K562 (cell line): ENCODE measurements around the gene SLC26A2. TPM values are rescaled to one million over a fixed set of nuclear protein-coding genes. Genes with fewer than 3 reads are reported as not detected.

Experiments used
- ATAC-seq: fragments of 200-7000 bp; cut with Tn5 transposase; 3 replicates; pipeline ENCODE4 v1.9.1; 2020; ENCODE audit warnings: moderate library complexity
- BruUV-seq: library from RNA; stranded (reverse); fragments of 400-500 nt; replicated peaks from 2 replicates; lab custom pipeline; 2021; lab: Mats Ljungman, UMichigan
- CTCF ChIA-PET: fragments of 300-600 bp; formaldehyde crosslinking; extraction: SDS; loops from one replicate; lab custom pipeline; 2021; ENCODE audit warnings: low intra/inter-chr PET ratio; lab: Yijun Ruan, JAX
- POLR2A ChIA-PET: fragments of 300-600, 350-650 bp; sonication (Branson Sonifier 250); formaldehyde crosslinking; extraction: SDS; loops from one replicate; lab custom pipeline; 2021; ENCODE audit warnings: antibody characterized with exemption, inconsistent platforms; lab: Yijun Ruan, JAX
- DNase-seq, 4 experiments: peaks; one replicate each; pipeline versions ENCODE4 v3.0.0 to v3.0.0-alpha.2; 2011 to 2018; ENCODE audit warnings: low spot score in 3 of 4, mixed read lengths in 3 of 4; ENCODE audit errors: extremely low read depth in 1 of 4
- FAIRE-seq: peaks from 2 replicates; lab custom pipeline; 2011; peaks lifted over from hg19 to GRCh38; lab: Jason Lieb, UNC
- H2AFZ ChIP-seq: 2 replicates; pipeline ENCODE4 v1.6.0; 2011; ENCODE audit warnings: low read depth, low read length, control low read depth, inconsistent platforms
- H3K27ac ChIP-seq: fragments of 200-600 bp; 3 replicates; pipeline ENCODE4 v1.8.0; 2011; ENCODE audit warnings: low read depth, mild to moderate bottlenecking, control low read depth, inconsistent platforms, low read length, moderate library complexity, mixed read lengths; ENCODE audit errors: extremely low read depth
- H3K27me3 ChIP-seq, 2 experiments: fragments of 300-600 bp in 1 of 2; 2 replicates in 1 of 2; 3 replicates in 1 of 2; pipeline versions ENCODE4 v1.6.0 to v1.8.0; 2011; ENCODE audit warnings: inconsistent platforms in 2 of 2, low read length in 2 of 2, mild to moderate bottlenecking in 1 of 2, mixed read lengths in 1 of 2, moderate library complexity in 1 of 2; ENCODE audit not compliant: control insufficient read depth in 2 of 2, insufficient read depth in 2 of 2
- H3K36me3 ChIP-seq: fragments of 300-600 bp; 3 replicates; pipeline ENCODE4 v1.8.0; 2011; ENCODE audit warnings: mild to moderate bottlenecking, low read length, inconsistent platforms; ENCODE audit not compliant: control insufficient read depth, insufficient read depth
- H3K4me1 ChIP-seq, 2 experiments: fragments of 200-600 bp in 1 of 2; replicated peaks in 1 of 2; 2 replicates in 1 of 2; 3 replicates in 1 of 2; pipeline versions ENCODE4 v1.5.1 to v1.8.0; 2011; ENCODE audit warnings: inconsistent platforms in 2 of 2, low read length in 2 of 2, mild to moderate bottlenecking in 1 of 2, mixed read lengths in 1 of 2, moderate library complexity in 1 of 2; ENCODE audit not compliant: control insufficient read depth in 2 of 2, insufficient read depth in 2 of 2
- H3K4me2 ChIP-seq: 2 replicates; pipeline ENCODE4 v1.6.1; 2011; ENCODE audit warnings: low read length, control low read depth, inconsistent platforms, mixed read lengths; ENCODE audit not compliant: insufficient read depth
- H3K4me3 ChIP-seq: fragments of 200-600 bp; sonication (generic), shearing (Covaris generic); 2 replicates; pipeline ENCODE4 v1.5.1; 2016; ENCODE audit warnings: control low read depth, inconsistent platforms
- H3K79me2 ChIP-seq: fragments of 200-600 bp; 3 replicates; pipeline ENCODE4 v1.8.0; 2011; ENCODE audit warnings: low read length, inconsistent platforms; ENCODE audit not compliant: control insufficient read depth, insufficient read depth
- H3K9ac ChIP-seq, 2 experiments: 2 replicates each; pipeline versions ENCODE4 v1.6.0 to v1.6.1; 2011; ENCODE audit warnings: low read depth in 2 of 2, low read length in 2 of 2, control low read depth in 1 of 2, inconsistent platforms in 1 of 2, mild to moderate bottlenecking in 1 of 2, mixed read lengths in 1 of 2; ENCODE audit not compliant: insufficient read depth in 1 of 2
- H3K9me1 ChIP-seq: one replicate; pipeline ENCODE4 v1.6.0; 2011; ENCODE audit warnings: inconsistent platforms, mild to moderate bottlenecking, low read length, moderate library complexity; ENCODE audit not compliant: control insufficient read depth, insufficient read depth
- H3K9me3 ChIP-seq: replicated peaks from 2 replicates; pipeline ENCODE4 v1.5.1; 2011; ENCODE audit warnings: low read depth, low read length, inconsistent platforms; ENCODE audit not compliant: control insufficient read depth, insufficient read depth
- H4K20me1 ChIP-seq: replicated peaks from 2 replicates; pipeline ENCODE4 v1.6.1; 2011; ENCODE audit warnings: low read length, inconsistent platforms, mixed read lengths; ENCODE audit not compliant: control insufficient read depth, insufficient read depth
- CTCF ChIP-seq, 3 experiments: IDR thresholded peaks in 2 of 3; conservative IDR thresholded peaks in 1 of 3; 2 replicates each; pipeline ENCODE4 v1.5.1; 2011 to 2012; ENCODE audit warnings: low read length in 3 of 3, mild to moderate bottlenecking in 3 of 3, control low read depth in 2 of 3, improper control_type of control experiment in 1 of 3, inconsistent platforms in 1 of 3, low read depth in 1 of 3, mixed read lengths in 1 of 3, moderate library complexity in 1 of 3; ENCODE audit not compliant: insufficient read depth in 2 of 3
- HMG20A ChIP-seq: fragments of 450-650 bp; formaldehyde crosslinking; conservative IDR thresholded peaks from 2 replicates; pipeline ENCODE4 v1.4.0; 2020; ENCODE audit warnings: mild to moderate bottlenecking, mixed read lengths
- KDM5B ChIP-seq: fragments of 200-600 bp; sonication (generic); IDR thresholded peaks from 2 replicates; pipeline ENCODE4 v1.6.1; 2012; ENCODE audit warnings: low read depth, mild to moderate bottlenecking, moderate library complexity, low read length, control low read depth, inconsistent platforms; ENCODE audit not compliant: insufficient replicate concordance
- KHSRP ChIP-seq: fragments of 450-650 bp; IDR thresholded peaks from 2 replicates; pipeline ENCODE4 v1.6.1; 2017
- NONO ChIP-seq, 2 experiments: fragments of 200-400 bp in 1 of 2; fragments of 450-650 bp in 1 of 2; formaldehyde crosslinking in 1 of 2; IDR thresholded peaks; 2 replicates each; pipeline ENCODE4 v1.6.1; 2017; ENCODE audit warnings: low read depth in 2 of 2, mild to moderate bottlenecking in 2 of 2, moderate library complexity in 2 of 2, low read length in 1 of 2
- PTRF ChIP-seq: fragments of 450-650 bp; IDR thresholded peaks from 2 replicates; pipeline ENCODE4 v1.6.1; 2016; ENCODE audit warnings: mild to moderate bottlenecking, missing genetic modification characterization, missing compliant biosample characterization
- ZBTB17 ChIP-seq: fragments of 450-650 bp; formaldehyde crosslinking; IDR thresholded peaks from 2 replicates; pipeline ENCODE4 v1.4.0; 2020; ENCODE audit warnings: mild to moderate bottlenecking
- ZFP91 ChIP-seq: sonication (generic); formaldehyde crosslinking; IDR thresholded peaks from 2 replicates; pipeline ENCODE4 v1.8.0; 2022; ENCODE audit warnings: mild to moderate bottlenecking, missing genetic modification reagents
- ZNF143 ChIP-seq: sonication (generic); formaldehyde crosslinking; IDR thresholded peaks from 2 replicates; pipeline ENCODE4 v1.9.0; 2022; ENCODE audit warnings: mild to moderate bottlenecking, missing genetic modification reagents
- WGBS: fragments of 100-300 bp; shearing (Covaris generic); methylation state at CpG from one replicate; pipeline ENCODE4 v1.1.6; 2016; ENCODE audit warnings: low coverage, mixed read lengths; ENCODE audit not compliant: insufficient coverage; ENCODE audit errors: missing lambda C conversion rate; 5-methylcytosine and 5-hydroxymethylcytosine counted together
- in situ Hi-C: fragments of 300-500 bp; cut with MboI; formaldehyde crosslinking; loops from 4 replicates; pipeline ENCODE4 v1.15.0; 2018; ENCODE audit warnings: inconsistent platforms, mixed read lengths
- intact Hi-C: fragments of 100-400 bp; cut with micrococcal nuclease; formaldehyde crosslinking; loops from 2 replicates; pipeline ENCODE4 v1.14.2; 2022
- polyA plus RNA-seq, 8 experiments: library from polyadenylated mRNA; depleted of rRNA in 4 of 8; stranded (reverse) in 5 of 8; unstranded in 3 of 8; fragments of >200 nt; fragmentation: Nextera tagmentation in 2 of 8; fragmentation: Illumina TruSeq in 1 of 8; extraction: Ambion mirVana in 2 of 8; extraction: Trizol in 1 of 8; gene quantifications; 2 replicates each; pipeline versions ENCODE4 v1.2.1 to v1.2.3, GENCODE V29; 2011 to 2014; ENCODE audit warnings: inconsistent platforms in 1 of 8, missing spikeins in 1 of 8
- total RNA-seq, 7 experiments: library from RNA; depleted of rRNA in 6 of 7; stranded (reverse); fragments of >200 nt in 6 of 7; fragmentation: Illumina TruSeq in 2 of 7; extraction: Trizol in 2 of 7; gene quantifications; 2 replicates each; pipeline versions ENCODE4 v1.2.1 to v1.2.3, GENCODE V29; 2011 to 2021; ENCODE audit warnings: low replicate concordance in 1 of 7

The SLC26A2 gene
- total and polyA plus RNA-seq, 9 of the 15 experiments (the other 6 are each of a cell fraction or from before 2014, with no cell fraction given), result 1.1 to 6.3 (median 3.6) TPM

- no peak for TF ChIP-seq CTCF (IDR thresholded peaks at IDR 0.05 in 2 of 3, conservative IDR thresholded peaks at IDR 0.05 in 1 of 3; ENCODE audit: insufficient read depth in 2 of 3, low read depth in 1 of 3, low read length in 3 of 3)
- TF ChIP-seq KHSRP, result no peak
Measured at GRCh38 chr5:149941795-149942194, 18.8 kb upstream of the SLC26A2 start (continued).

GRCh38 chr5:149942199-149942598 is 18.4 kb upstream of the SLC26A2 start:
- Histone ChIP-seq H3K9me3 (no peaks in the 10 kb centered on the region), H3K27me3 (no peaks in the 10 kb centered on the region), H2AFZ (no peak overlapping the region), H3K4me3 (no peak overlapping the region), H3K9ac (no peak overlapping the region), H3K79me2 (no peaks in the 10 kb centered on the region), H4K20me1 (no peaks in the 10 kb centered on the region), H3K4me1 (peaks cover 29 to 56% of the 10 kb centered on the region in 2 experiments), H3K27ac (no peak overlapping the region), H3K4me2 (no peak overlapping the region), H3K36me3 (no peaks in the 10 kb centered on the region; the same call in 1 of the 3 replicates), H3K9me1 (no peaks in the 10 kb centered on the region)
- peak; percentile 35; the same call in 2 of the 3 replicates for ATAC-seq
- CTCF ChIA-PET, result no interaction called here
- no TSS peak for BruUV-seq
- 76% methylated on average over 2 of the region's 2 CpGs for WGBS
- no peak for FAIRE-seq
- POLR2A ChIA-PET, result interaction anchor here (0.6 to 0.8 kb wide), 2 partner anchors 12 to 34 kb away, joined by 3 to 4 read pairs; no protein-coding TSS in a partner anchor
- TF ChIP-seq PTRF (0 out of 2 replicates have a peak, but pooled peaks have one; percentile 17), NONO (IDR thresholded peaks at IDR 0.05; ENCODE audit: low read depth in 2 of 2, low read length in 1 of 2) (no peak), HMG20A (CRISPR knock-in tag) (no peak), ZNF143 (CRISPR knock-in tag) (0 out of 2 replicates have a peak, but pooled peaks have one; percentile 17), ZFP91 (CRISPR knock-in tag) (no peak), ZBTB17 (CRISPR knock-in tag) (no peak), KDM5B (no peak)
- in situ Hi-C loops, result no loop called here
- DNase-seq, result no peak
- intact Hi-C loops, result no loop called here
